Astrocyte (in vitro differentiated cells and primary cell): Measurements from ENCODE around the gene PLA2G4E. TPM values are rescaled to one million over a fixed set of nuclear protein-coding genes. Genes with fewer than 3 reads are reported as not detected.

Source experiments
- DNase-seq: peaks from one replicate; pipeline ENCODE4 v3.0.0-alpha.2; 2010; ENCODE audit warnings: low read depth
- FAIRE-seq: peaks from 2 replicates; lab custom pipeline; 2011; peaks lifted over from hg19 to GRCh38; lab: Jason Lieb, UNC
- H2AFZ ChIP-seq: 2 replicates; pipeline ENCODE4 v1.6.0; 2012; ENCODE audit warnings: low read depth, low read length, inconsistent platforms
- H3K27ac ChIP-seq: 2 replicates; pipeline ENCODE4 v1.5.1; 2011; ENCODE audit warnings: low read depth, low read length, inconsistent platforms
- H3K27me3 ChIP-seq: 2 replicates; pipeline ENCODE4 v1.6.0; 2011; ENCODE audit warnings: low read length, inconsistent platforms; ENCODE audit not compliant: insufficient read depth
- H3K36me3 ChIP-seq: 2 replicates; pipeline ENCODE4 v1.5.1; 2011; ENCODE audit warnings: low read length, inconsistent platforms; ENCODE audit not compliant: insufficient read depth
- H3K4me1 ChIP-seq: 2 replicates; pipeline ENCODE4 v1.5.1; 2011; ENCODE audit warnings: low read length, inconsistent platforms; ENCODE audit not compliant: insufficient read depth
- H3K4me2 ChIP-seq: 2 replicates; pipeline ENCODE4 v1.6.0; 2012; ENCODE audit warnings: low read length, inconsistent platforms
- H3K4me3 ChIP-seq: 2 replicates; pipeline ENCODE4 v1.5.1; 2011; ENCODE audit warnings: low read depth, mild to moderate bottlenecking, low read length, inconsistent platforms; ENCODE audit not compliant: insufficient read depth
- H3K79me2 ChIP-seq: 2 replicates; pipeline ENCODE4 v1.6.0; 2012; ENCODE audit warnings: mild to moderate bottlenecking, low read length, inconsistent platforms; ENCODE audit not compliant: insufficient read depth
- H3K9ac ChIP-seq: 2 replicates; pipeline ENCODE4 v1.6.0; 2012; ENCODE audit warnings: mild to moderate bottlenecking, low read length, inconsistent platforms
- H3K9me3 ChIP-seq: 2 replicates; pipeline ENCODE4 v1.5.1; 2012; ENCODE audit warnings: low read depth, mild to moderate bottlenecking, low read length, inconsistent platforms; ENCODE audit not compliant: insufficient read depth
- H4K20me1 ChIP-seq: 2 replicates; pipeline ENCODE4 v1.6.0; 2012; ENCODE audit warnings: low read length, inconsistent platforms; ENCODE audit not compliant: insufficient read depth
- H3K27ac Mint-ChIP-seq: one replicate; pipeline ENCODE4 v1.8.0; 2021; ENCODE audit warnings: mild to moderate bottlenecking, mixed read lengths; ENCODE audit not compliant: unreplicated experiment
- H3K27me3 Mint-ChIP-seq: one replicate; pipeline ENCODE4 v1.8.0; 2021; ENCODE audit warnings: low read depth, mixed read lengths; ENCODE audit not compliant: unreplicated experiment
- H3K36me3 Mint-ChIP-seq: one replicate; pipeline ENCODE4 v1.8.0; 2021; ENCODE audit warnings: low read depth, mixed read lengths; ENCODE audit not compliant: unreplicated experiment
- H3K4me1 Mint-ChIP-seq: one replicate; pipeline ENCODE4 v1.8.0; 2021; ENCODE audit warnings: low read depth, mixed read lengths; ENCODE audit not compliant: unreplicated experiment
- H3K4me3 Mint-ChIP-seq: one replicate; pipeline ENCODE4 v1.8.0; 2021; ENCODE audit warnings: mild to moderate bottlenecking, moderate library complexity, mixed read lengths; ENCODE audit not compliant: unreplicated experiment
- H3K9me3 Mint-ChIP-seq: one replicate; pipeline ENCODE4 v1.8.0; 2021; ENCODE audit warnings: mild to moderate bottlenecking, mixed read lengths; ENCODE audit not compliant: unreplicated experiment
- EZH2 ChIP-seq: IDR thresholded peaks from 2 replicates; pipeline ENCODE4 v1.6.1; 2012; ENCODE audit warnings: mild to moderate bottlenecking, low read length, inconsistent platforms; ENCODE audit not compliant: insufficient read depth
- total RNA-seq: library from RNA; stranded (reverse); gene quantifications from 2 replicates; pipeline ENCODE4 v1.2.1, GENCODE V29; 2021
- TF ChIP-seq, protein P1 (sequence below): IDR thresholded peaks from 2 replicates; pipeline ENCODE4 v1.5.1; 2011; ENCODE audit warnings: low read depth, mild to moderate bottlenecking, inconsistent platforms, low read length, moderate library complexity; ENCODE audit not compliant: insufficient read depth

Gene PLA2G4E
- total RNA-seq, 1 donor from 2014 or later = not detected

DNA sequence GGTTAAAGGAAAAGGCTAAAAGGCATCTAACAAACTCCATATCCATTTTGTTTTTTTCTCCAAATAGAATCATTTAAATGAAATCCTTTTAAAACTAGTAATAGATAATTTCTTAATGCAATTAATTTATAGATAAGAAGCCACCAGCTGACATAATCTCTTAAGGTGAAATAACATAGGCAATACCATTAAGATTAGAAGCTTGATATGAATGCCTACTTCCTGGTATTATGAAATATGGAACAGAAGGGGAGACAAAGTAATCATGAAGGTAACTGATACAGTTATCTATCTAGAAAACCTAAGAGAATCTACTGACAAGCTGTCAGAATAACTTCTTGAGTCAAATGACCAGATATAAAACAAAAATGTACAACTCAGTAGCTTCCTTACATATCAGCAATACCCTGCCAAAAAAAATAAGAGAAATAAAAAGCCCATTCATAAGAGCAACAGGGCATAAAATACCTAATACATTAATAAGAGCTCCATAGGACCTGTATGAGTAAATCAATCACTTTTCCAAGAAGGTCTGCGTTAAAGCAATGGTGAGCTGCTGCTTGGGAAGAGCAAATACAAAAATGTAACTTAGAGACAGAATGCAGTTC is 59.1 kb downstream of the PLA2G4E start:
- H3K27ac Mint-ChIP-seq = peak overlapping the region; percentile 73
- Histone ChIP-seq H3K9ac (no peak overlapping the region), H3K79me2 (peaks cover 80% of the 10 kb centered on the region), H3K9me3 (no peaks in the 10 kb centered on the region), H3K27me3 (no peaks in the 10 kb centered on the region), H3K36me3 (no peaks in the 10 kb centered on the region), H3K4me3 (no peak overlapping the region), H3K4me1 (peaks cover 26% of the 10 kb centered on the region), H4K20me1 (peaks cover 19% of the 10 kb centered on the region), H2AFZ (no peak overlapping the region), H3K27ac (peak overlapping the region; percentile 34), H3K4me2 (peak overlapping the region; percentile 27)
- peaks cover 10% of the 10 kb centered on the region for H3K36me3 Mint-ChIP-seq
- TF ChIP-seq EZH2 = no peak
- TF ChIP-seq, protein P1, sequence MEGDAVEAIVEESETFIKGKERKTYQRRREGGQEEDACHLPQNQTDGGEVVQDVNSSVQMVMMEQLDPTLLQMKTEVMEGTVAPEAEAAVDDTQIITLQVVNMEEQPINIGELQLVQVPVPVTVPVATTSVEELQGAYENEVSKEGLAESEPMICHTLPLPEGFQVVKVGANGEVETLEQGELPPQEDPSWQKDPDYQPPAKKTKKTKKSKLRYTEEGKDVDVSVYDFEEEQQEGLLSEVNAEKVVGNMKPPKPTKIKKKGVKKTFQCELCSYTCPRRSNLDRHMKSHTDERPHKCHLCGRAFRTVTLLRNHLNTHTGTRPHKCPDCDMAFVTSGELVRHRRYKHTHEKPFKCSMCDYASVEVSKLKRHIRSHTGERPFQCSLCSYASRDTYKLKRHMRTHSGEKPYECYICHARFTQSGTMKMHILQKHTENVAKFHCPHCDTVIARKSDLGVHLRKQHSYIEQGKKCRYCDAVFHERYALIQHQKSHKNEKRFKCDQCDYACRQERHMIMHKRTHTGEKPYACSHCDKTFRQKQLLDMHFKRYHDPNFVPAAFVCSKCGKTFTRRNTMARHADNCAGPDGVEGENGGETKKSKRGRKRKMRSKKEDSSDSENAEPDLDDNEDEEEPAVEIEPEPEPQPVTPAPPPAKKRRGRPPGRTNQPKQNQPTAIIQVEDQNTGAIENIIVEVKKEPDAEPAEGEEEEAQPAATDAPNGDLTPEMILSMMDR = no peak
- H3K27me3 Mint-ChIP-seq = no peaks in the 10 kb centered on the region
- no peak for FAIRE-seq
- no peak for DNase-seq
- H3K9me3 Mint-ChIP-seq = peaks cover 3% of the 10 kb centered on the region
- peaks cover 33% of the 10 kb centered on the region for H3K4me1 Mint-ChIP-seq
- peak overlapping the region; percentile 15 for H3K4me3 Mint-ChIP-seq

DNA sequence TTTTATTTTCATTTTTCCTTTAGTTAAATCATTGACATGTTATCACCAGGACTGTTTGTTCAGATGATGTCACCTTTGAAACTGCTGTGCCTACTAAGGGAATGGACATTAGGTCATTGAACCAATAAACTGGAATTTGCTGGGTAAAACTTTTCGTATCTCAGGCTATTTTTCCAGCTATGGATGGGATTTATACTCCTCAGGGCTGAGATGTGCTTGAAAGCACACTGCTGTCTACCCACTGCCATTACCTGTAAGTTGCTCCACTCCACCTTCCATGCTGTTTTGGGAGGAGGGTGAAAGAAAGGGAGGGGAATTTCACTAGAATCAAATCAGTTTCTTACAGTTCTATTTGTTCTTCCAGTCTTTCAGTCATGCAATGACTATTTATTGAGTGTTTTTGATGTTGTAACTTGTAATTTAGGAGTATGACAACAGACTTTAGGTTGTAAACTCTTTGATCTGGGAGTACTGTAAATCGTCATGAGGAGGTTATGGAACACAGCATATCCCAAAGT is 59.8 kb downstream of the PLA2G4E start:
- Histone ChIP-seq H3K9me3 (no peaks in the 10 kb centered on the region), H3K4me1 (peaks cover 23% of the 10 kb centered on the region), H3K4me3 (no peak overlapping the region), H3K36me3 (no peaks in the 10 kb centered on the region), H3K79me2 (peaks cover 80% of the 10 kb centered on the region), H3K9ac (peak overlapping the region; percentile 6), H3K27me3 (no peaks in the 10 kb centered on the region), H3K4me2 (peak overlapping the region; percentile 19), H2AFZ (no peak overlapping the region), H4K20me1 (peaks cover 20% of the 10 kb centered on the region), H3K27ac (peak overlapping the region; percentile 34)
- H3K27me3 Mint-ChIP-seq = no peaks in the 10 kb centered on the region
- peaks cover 3% of the 10 kb centered on the region for H3K9me3 Mint-ChIP-seq
- H3K4me3 Mint-ChIP-seq = no peak overlapping the region
- FAIRE-seq (peak; percentile 23), DNase-seq (no peak)
- TF ChIP-seq EZH2 = no peak
- TF ChIP-seq, protein P1 = no peak
- H3K36me3 Mint-ChIP-seq = peaks cover 10% of the 10 kb centered on the region
- H3K27ac Mint-ChIP-seq = peak overlapping the region; percentile 73
- H3K4me1 Mint-ChIP-seq = peaks cover 34% of the 10 kb centered on the region

DNA sequence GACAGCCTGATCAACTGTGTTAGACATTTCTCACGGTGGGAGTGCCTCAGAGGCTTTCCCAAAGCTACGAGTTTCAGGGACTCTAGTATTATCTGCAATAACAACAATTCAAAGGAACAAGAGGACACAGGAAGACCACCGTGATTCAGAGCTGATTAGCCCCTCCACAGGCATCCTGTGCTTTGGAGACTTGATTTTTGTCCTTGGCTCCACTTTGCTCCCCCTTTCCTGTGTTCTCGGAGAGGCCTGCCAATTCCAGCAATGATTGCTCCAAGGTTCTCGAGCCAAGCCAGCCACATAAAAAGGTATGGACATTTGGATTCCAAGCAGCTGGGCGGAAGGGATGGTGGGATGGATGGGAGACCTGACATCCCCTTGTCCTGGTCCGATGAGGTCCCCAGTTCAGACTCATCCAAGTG is 62.8 kb downstream of the PLA2G4E start:
- peaks cover 3% of the 10 kb centered on the region for H3K9me3 Mint-ChIP-seq
- H3K27ac Mint-ChIP-seq = no peak overlapping the region
- Histone ChIP-seq H3K4me2 (peak overlapping the region; percentile 34), H3K4me3 (no peak overlapping the region), H3K9ac (peak overlapping the region; percentile 26), H4K20me1 (peaks cover 28% of the 10 kb centered on the region), H3K27me3 (no peaks in the 10 kb centered on the region), H2AFZ (no peak overlapping the region), H3K36me3 (peaks cover 5% of the 10 kb centered on the region), H3K79me2 (peaks cover 71% of the 10 kb centered on the region), H3K27ac (no peak overlapping the region), H3K9me3 (no peaks in the 10 kb centered on the region), H3K4me1 (peaks cover 21% of the 10 kb centered on the region)
- H3K36me3 Mint-ChIP-seq = peaks cover 11% of the 10 kb centered on the region
- no peak for FAIRE-seq
- TF ChIP-seq EZH2 = no peak
- TF ChIP-seq, protein P1 = no peak
- H3K4me3 Mint-ChIP-seq = no peak overlapping the region
- H3K27me3 Mint-ChIP-seq = no peaks in the 10 kb centered on the region
- peaks cover 33% of the 10 kb centered on the region for H3K4me1 Mint-ChIP-seq
- DNase-seq = no peak
